Tibial nerve (tissue), 4 donors: ENCODE results near the gene WFIKKN2.

ENCODE experiments used
- EP300 ChIP-seq, 2 donors: sonication (generic); formaldehyde crosslinking; IDR thresholded peaks; one replicate each; pipeline ENCODE4 v1.6.1; 2017; ENCODE audit warnings: antibody characterized with exemption in 2 of 2, mild to moderate bottlenecking in 1 of 2
- POLR2A ChIP-seq, 2 donors: fragments of 450-650 bp; IDR thresholded peaks; one replicate each; pipeline ENCODE4 v1.6.1; 2017; ENCODE audit warnings: antibody characterized with exemption in 2 of 2, mild to moderate bottlenecking in 2 of 2, moderate library complexity in 2 of 2
- TF ChIP-seq, protein P1 (sequence below), 5 experiments: fragments of 200-600 bp in 3 of 5; fragments of 450-650 bp in 2 of 5; sonication (generic) in 3 of 5; IDR thresholded peaks; one replicate each; pipeline ENCODE4 v1.5.1; 2016 to 2019; ENCODE audit warnings: antibody characterized with exemption in 5 of 5, mild to moderate bottlenecking in 3 of 5, moderate library complexity in 2 of 5

DNA sequence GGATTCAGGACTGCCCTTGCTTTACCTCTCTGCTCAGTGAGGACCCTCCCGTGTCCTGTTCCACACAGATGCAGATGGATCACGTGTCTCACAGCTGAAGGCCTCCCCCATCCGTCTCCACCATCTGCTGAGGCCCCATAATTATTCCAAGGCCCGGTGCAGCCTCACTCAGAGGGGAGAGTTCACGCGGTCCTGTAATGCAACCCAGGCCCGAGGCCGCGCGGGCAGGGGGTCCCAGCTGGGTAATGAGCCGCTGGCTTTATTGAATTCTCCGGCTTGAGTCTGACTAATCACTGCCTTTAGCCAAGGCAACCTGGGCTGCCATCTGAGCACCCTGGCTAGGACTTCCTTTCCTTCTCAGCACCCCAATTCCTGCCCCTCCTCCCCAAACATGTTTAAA lies 4.4 kb upstream of the WFIKKN2 start:
- TF ChIP-seq, protein P1, sequence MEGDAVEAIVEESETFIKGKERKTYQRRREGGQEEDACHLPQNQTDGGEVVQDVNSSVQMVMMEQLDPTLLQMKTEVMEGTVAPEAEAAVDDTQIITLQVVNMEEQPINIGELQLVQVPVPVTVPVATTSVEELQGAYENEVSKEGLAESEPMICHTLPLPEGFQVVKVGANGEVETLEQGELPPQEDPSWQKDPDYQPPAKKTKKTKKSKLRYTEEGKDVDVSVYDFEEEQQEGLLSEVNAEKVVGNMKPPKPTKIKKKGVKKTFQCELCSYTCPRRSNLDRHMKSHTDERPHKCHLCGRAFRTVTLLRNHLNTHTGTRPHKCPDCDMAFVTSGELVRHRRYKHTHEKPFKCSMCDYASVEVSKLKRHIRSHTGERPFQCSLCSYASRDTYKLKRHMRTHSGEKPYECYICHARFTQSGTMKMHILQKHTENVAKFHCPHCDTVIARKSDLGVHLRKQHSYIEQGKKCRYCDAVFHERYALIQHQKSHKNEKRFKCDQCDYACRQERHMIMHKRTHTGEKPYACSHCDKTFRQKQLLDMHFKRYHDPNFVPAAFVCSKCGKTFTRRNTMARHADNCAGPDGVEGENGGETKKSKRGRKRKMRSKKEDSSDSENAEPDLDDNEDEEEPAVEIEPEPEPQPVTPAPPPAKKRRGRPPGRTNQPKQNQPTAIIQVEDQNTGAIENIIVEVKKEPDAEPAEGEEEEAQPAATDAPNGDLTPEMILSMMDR (IDR thresholded peaks at IDR 0.05) = no peak
- TF ChIP-seq POLR2A (IDR thresholded peaks at IDR 0.05) (no peak), EP300 (IDR thresholded peaks at IDR 0.05) (no peak)
